Natural killer cell (primary cell): Measurements from ENCODE around the gene AMN. TPM values are rescaled to one million over a fixed set of nuclear protein-coding genes. Genes with fewer than 3 reads are reported as not detected.
A peak's percentile ranks its signal among the peaks of the same experiment; 100 is the strongest.

Experiments
- ATAC-seq, 3 donors: fragments of 150-1000 bp in 2 of 3; fragments of 200-7000 bp in 1 of 3; cut with Tn5 transposase; 1 replicate in 1 of 3; 2 replicates in 2 of 3; pipeline ENCODE4 v1.10.0; 2021; ENCODE audit warnings: mild to moderate bottlenecking in 2 of 3, moderate library complexity in 2 of 3
- DNase-seq, 2 donors: peaks; one replicate each; pipeline versions ENCODE4 v3.0.0 to v3.0.0-alpha.2; 2013 to 2021; ENCODE audit warnings: mixed read lengths in 1 of 2
- H3K27ac ChIP-seq: one replicate; pipeline ENCODE4 v1.5.1; 2013; ENCODE audit warnings: mild to moderate bottlenecking, low read length
- H3K27me3 ChIP-seq: one replicate; pipeline ENCODE4 v1.6.1; 2013; ENCODE audit warnings: low read length; ENCODE audit not compliant: control insufficient read depth, insufficient read depth
- H3K36me3 ChIP-seq: one replicate; pipeline ENCODE4 v1.6.1; 2013; ENCODE audit warnings: low read length; ENCODE audit not compliant: control insufficient read depth, insufficient read depth
- H3K4me1 ChIP-seq: one replicate; pipeline ENCODE4 v1.6.1; 2013; ENCODE audit warnings: low read length; ENCODE audit not compliant: control insufficient read depth, insufficient read depth
- H3K4me3 ChIP-seq: one replicate; pipeline ENCODE4 v1.5.1; 2013; ENCODE audit warnings: low read length
- H3K9me3 ChIP-seq: one replicate; pipeline ENCODE4 v1.6.1; 2013; ENCODE audit warnings: low read length; ENCODE audit not compliant: control insufficient read depth, insufficient read depth
- H3K27ac Mint-ChIP-seq, 2 donors: one replicate each; pipeline ENCODE4 v1.8.0; 2022; ENCODE audit warnings: mild to moderate bottlenecking in 2 of 2, mixed read lengths in 2 of 2, moderate library complexity in 1 of 2
- H3K27me3 Mint-ChIP-seq, 2 donors: one replicate each; pipeline ENCODE4 v1.8.0; 2022; ENCODE audit warnings: low read depth in 2 of 2, mixed read lengths in 2 of 2
- H3K36me3 Mint-ChIP-seq: one replicate; pipeline ENCODE4 v1.8.0; 2022; ENCODE audit warnings: mixed read lengths
- H3K4me1 Mint-ChIP-seq, 2 donors: one replicate each; pipeline ENCODE4 v1.8.0; 2022; ENCODE audit warnings: mixed read lengths in 2 of 2
- H3K4me3 Mint-ChIP-seq: one replicate; pipeline ENCODE4 v1.8.0; 2022; ENCODE audit warnings: mild to moderate bottlenecking, moderate library complexity, mixed read lengths
- H3K9me3 Mint-ChIP-seq, 2 donors: one replicate each; pipeline ENCODE4 v1.8.0; 2022; ENCODE audit warnings: mixed read lengths in 2 of 2
- CTCF ChIP-seq: fragments of 200-600 bp; IDR thresholded peaks from one replicate; pipeline ENCODE4 v1.8.0; 2022; ENCODE audit warnings: antibody characterized with exemption
- WGBS: methylation state at CpG from one replicate; pipeline ENCODE4 v1.1.7; 2013; ENCODE audit warnings: missing lambda C conversion rate; ENCODE audit not compliant: insufficient coverage; 5-methylcytosine and 5-hydroxymethylcytosine counted together
- intact Hi-C: fragments of 100-400 bp; cut with micrococcal nuclease; formaldehyde crosslinking; loops from one replicate; pipeline ENCODE4 v1.14.2; 2022
- total RNA-seq, 4 donors: library from RNA; stranded (reverse); fragments of 120-200 nt in 1 of 4; gene quantifications; one replicate each; pipeline versions ENCODE4 v1.2.3 to v1.2.4, GENCODE V29; 2013 to 2022

The AMN gene
- total RNA-seq, 3 donors from 2014 or later (not counting 1 experiment from before 2014, with no cell fraction given) = 0.24 to 2.4 (median 2.0) TPM

GRCh38 chr14:102929241-102930137 lies 7.0 kb downstream of the AMN start:
- H3K36me3 Mint-ChIP-seq = no peaks in the 10 kb centered on the region
- H3K27me3 Mint-ChIP-seq = peaks cover 13 to 16% of the 10 kb centered on the region in 2 donors
- WGBS = 8% methylated on average over 94 of the region's 94 CpGs
- no peak for DNase-seq
- peaks cover 29% of the 10 kb centered on the region for H3K27me3 ChIP-seq
- H3K27ac ChIP-seq = no peak overlapping the region
- H3K4me3 ChIP-seq = peak overlapping the region; percentile 7
- H3K36me3 ChIP-seq = no peaks in the 10 kb centered on the region
- ATAC-seq = peak in 1 of 3 donors; percentile 15
- peaks cover 0 to 4% of the 10 kb centered on the region in 2 donors for H3K4me1 Mint-ChIP-seq
- H3K4me1 ChIP-seq = peaks cover 31% of the 10 kb centered on the region
- H3K27ac Mint-ChIP-seq = peak overlapping the region in 1 of 2 donors; percentile 56
- no peaks in the 10 kb centered on the region for H3K9me3 Mint-ChIP-seq
- intact Hi-C loops = no loop called here
- H3K9me3 ChIP-seq = no peaks in the 10 kb centered on the region
- H3K4me3 Mint-ChIP-seq = peak overlapping the region; percentile 82
- no peak for TF ChIP-seq CTCF

GRCh38 chr14:102930138-102930752 lies 7.8 kb downstream of the AMN start:
- H3K9me3 ChIP-seq = no peaks in the 10 kb centered on the region
- ATAC-seq = no peak
- H3K9me3 Mint-ChIP-seq = no peaks in the 10 kb centered on the region
- H3K36me3 Mint-ChIP-seq = no peaks in the 10 kb centered on the region
- peaks cover 24% of the 10 kb centered on the region for H3K27me3 ChIP-seq
- peak in 1 of 2 donors; percentile 31 for DNase-seq
- H3K36me3 ChIP-seq = no peaks in the 10 kb centered on the region
- H3K27ac Mint-ChIP-seq = no peak overlapping the region
- no peak overlapping the region for H3K4me3 Mint-ChIP-seq
- no peak for TF ChIP-seq CTCF
- WGBS = 18% methylated on average over 74 of the region's 74 CpGs
- H3K4me1 ChIP-seq = peaks cover 31% of the 10 kb centered on the region
- no peak overlapping the region for H3K4me3 ChIP-seq
- peaks cover 0 to 4% of the 10 kb centered on the region in 2 donors for H3K4me1 Mint-ChIP-seq
- peaks cover 13 to 15% of the 10 kb centered on the region in 2 donors for H3K27me3 Mint-ChIP-seq
- no peak overlapping the region for H3K27ac ChIP-seq
- intact Hi-C loops = no loop called here

GRCh38 chr14:102930753-102931579 lies 8.5 kb downstream of the AMN start:
- Histone ChIP-seq H3K4me3 (no peak overlapping the region), H3K9me3 (no peaks in the 10 kb centered on the region), H3K27ac (no peak overlapping the region), H3K36me3 (no peaks in the 10 kb centered on the region), H3K4me1 (peaks cover 31% of the 10 kb centered on the region), H3K27me3 (peaks cover 24% of the 10 kb centered on the region)
- Mint-ChIP-seq H3K36me3 (no peaks in the 10 kb centered on the region), H3K4me1 (peaks cover 0 to 4% of the 10 kb centered on the region in 2 donors), H3K9me3 (no peaks in the 10 kb centered on the region), H3K4me3 (no peak overlapping the region), H3K27ac (no peak overlapping the region), H3K27me3 (peaks cover 7 to 9% of the 10 kb centered on the region in 2 donors)
- 81% methylated on average over 34 of the region's 34 CpGs for WGBS
- ATAC-seq (no peak), DNase-seq (no peak)
- TF ChIP-seq CTCF = no peak
- intact Hi-C loops = no loop called here
